ELF-1 (cell line): Measurements from ENCODE around the gene HOXA2.

Source experiments
- DNase-seq: peaks from one replicate; pipeline ENCODE4 v3.0.0-alpha.2; 2016; ENCODE audit warnings: low read depth, low spot score

The HOXA2 gene

DNA sequence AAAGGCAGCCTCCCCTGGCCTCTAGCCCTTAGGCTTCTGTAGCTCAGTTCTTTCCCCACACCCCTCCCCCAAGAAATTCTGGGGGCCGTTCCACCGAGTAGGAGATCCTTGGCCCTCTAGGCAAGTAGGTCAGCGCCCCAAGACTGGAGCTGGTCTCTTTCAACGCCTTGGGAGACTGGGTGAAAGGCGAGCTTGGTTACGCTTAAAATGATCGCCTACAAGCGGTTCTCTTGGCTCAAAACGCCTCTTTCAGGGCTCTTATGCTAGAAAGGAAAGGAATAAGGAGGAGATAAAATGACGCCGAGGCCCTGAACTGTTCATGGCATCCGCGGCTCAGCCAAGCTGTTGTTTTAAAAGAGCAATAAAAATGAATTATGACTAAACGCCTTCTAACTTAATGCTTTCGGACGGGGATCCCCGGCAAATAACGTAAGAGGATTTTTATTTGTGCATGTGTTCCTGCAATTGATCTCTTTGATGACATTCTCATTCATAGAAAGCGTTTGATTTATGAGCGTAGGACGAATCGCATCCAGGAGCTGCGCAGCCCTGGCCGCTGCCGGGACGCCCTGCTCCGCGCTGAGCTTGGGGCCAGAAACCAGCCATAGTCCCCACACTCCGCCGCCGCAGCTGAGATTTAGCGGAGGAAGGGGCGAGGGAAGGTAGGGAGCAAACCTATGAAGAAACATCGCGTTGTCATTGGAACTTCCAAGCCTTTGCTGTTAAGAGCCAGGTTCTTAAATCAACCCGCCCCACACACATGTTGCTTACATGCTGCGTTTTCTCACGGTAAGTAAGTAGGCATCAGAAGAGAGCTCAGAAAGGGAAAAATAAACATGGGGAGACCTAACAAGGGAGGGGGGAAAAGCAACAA lies 3.7 kb downstream of the HOXA2 start:
- DNase-seq: peak; percentile 61

DNA sequence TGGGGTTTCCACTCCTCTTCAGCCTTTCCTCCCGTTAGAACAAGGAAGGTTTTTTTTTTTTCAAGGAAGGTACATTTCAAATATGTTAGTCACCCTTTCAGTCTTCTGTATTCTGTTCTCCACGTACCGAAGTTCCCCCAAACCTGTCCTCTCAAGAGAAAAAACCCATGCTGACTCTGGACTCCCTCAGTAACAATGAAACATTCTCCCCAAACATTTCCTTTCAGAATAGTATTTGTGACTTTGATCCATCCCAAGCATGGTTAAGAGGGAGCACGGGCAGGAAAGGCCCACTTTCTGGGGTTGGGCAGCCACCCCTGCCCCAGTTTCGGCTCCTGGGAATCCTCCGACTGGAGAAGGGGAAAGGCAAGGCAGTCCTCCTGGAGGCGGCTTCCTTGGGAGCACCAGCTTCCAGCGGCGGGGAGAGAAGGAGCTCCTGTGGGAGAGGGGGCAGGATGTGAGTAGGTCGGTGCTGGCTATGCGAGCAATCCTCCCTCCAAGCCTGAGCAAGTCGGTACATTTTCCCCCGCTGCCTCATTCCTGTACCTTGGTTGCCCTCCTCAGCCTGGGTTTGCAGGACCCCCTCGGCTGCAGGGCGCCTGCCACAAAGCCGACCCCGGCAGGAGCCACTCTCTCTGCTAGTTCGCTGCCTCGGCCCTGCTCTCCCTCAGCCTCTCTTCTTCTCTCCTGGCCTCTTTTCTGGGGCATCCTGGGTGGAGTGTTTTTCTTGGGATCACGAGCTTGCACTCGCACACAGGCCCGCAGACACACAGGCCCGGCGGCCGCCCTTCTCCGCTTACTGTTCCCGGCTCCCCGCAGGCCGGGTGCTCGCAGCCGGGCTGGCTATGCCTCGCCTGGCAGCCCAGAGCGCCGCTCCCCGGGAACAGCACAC lies 4.6 kb downstream of the HOXA2 start:
- peak; percentile 69 for DNase-seq

DNA sequence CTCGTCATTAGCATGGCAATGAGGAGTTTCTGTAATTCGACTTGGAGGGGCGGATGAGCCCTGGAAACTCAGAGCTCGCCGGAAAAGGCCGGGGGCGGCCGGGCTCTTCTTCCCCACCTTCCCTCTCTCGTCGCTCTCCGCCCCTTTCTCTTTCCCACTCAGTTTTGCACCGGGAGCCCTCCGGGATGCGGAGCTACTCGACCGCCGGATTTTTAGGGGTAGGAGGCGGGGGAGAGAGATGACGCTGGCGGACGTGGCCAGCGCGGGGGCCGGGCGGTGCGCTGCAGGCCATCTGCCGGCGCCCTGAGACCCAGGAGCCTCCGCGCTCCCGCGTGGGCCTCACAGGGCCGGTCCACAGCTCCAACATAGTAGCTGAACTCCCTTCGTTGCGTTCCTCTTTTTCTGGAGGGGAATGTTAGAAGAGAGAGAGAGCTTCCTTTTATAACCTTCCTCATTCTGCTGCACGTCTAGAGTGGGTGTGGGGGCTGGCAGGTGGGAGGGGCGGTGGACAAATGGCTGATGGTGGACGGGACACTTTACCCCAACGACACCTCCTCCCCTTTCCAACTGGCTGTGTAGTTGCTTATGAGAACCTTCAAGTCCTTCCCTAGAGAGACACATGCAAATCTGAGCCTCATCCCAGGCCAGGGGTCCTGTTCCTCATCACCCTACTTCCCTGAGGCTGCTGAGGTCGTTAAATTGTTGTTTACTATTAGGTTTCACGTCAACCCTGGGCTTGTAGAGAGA lies 5.5 kb downstream of the HOXA2 start:
- DNase-seq: peak; percentile 69

DNA sequence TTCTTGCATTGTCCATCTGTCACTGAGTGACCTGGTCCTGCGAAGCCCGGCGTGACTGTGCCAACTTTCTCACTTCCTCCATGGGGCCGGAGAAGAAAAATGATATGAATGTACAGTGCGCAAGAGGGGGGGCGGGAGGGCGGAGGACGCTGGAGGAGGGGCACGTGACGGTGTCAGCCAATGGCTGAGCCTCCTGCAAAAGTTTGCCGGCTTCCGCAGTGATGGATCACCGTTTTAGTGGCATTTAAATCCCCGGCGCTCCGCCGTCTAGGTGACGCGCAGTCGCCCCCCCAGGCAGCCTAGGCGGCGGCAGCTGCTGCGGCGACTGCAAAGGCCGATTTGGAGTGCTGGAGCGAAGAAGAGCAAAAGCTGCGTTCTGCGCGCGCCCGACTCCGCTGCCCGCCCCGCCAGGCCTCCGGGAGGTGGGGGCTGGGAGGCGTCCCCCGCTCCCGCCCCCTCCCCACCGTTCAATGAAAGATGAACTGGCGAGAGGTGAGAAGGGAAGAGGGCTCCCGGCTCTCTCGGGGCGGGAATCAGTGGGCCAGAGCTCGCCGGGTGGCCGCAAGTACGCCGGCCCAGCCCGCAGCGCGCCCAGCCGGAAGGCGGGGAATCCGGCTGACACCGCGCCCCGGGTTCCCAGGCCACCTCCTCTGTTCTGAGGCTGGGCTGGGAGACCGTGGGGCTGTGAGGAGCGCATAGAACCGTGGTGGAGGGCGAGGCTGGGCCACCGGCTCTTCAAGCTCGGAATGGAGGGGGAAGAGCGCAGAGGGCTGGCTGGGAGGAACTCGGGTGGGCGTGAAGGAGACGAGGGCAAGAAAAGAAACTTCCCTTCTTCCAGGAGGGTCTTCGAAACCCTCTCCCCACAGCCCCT lies 6.4 kb downstream of the HOXA2 start, which contains the start of gene HOXA1:
TSS of gene HOXA1 (minus strand) at position 104 of the 871 bp plus-strand sequence. CDS start at position 16, 88 bp downstream.
- peak; percentile 96 for DNase-seq

DNA sequence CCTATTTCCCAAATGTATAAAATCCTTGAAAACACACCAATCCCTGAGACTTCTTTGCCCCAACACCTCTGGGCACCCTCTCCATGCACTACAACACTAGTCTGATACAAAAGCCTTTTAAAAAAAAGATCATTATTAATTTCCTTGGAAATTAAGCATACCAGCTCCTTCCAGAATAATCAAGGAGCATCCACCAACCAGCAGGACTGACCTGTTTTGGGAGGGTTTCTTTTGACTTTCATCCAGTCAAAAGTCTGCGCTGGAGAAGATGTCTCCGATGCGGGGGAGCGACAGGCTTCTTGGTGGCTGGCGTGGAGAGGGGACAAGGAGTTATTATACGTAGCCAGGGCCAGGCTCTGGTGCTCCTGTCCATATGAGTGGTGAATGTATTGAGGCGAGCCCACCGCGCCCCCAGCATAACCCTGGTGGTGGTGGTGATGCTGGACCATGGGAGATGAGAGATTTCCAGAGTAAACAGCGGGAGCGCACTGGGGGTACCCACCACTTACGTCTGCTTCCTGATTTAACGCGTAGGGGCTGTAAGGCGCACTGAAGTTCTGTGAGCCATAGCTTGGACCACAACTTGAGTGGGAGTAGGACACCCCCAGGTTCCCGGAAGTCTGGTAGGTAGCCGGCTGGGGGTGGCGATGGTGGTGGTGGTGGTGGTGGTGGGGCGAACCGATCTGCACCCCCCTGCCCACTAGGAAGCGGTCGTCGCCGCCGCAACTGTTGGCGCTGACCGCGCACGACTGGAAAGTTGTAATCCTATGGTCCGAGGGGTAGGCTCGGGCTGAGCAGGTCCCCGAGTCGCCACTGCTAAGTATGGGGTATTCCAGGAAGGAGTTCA lies 7.2 kb downstream of the HOXA2 start:
- peak; percentile 48 for DNase-seq

DNA sequence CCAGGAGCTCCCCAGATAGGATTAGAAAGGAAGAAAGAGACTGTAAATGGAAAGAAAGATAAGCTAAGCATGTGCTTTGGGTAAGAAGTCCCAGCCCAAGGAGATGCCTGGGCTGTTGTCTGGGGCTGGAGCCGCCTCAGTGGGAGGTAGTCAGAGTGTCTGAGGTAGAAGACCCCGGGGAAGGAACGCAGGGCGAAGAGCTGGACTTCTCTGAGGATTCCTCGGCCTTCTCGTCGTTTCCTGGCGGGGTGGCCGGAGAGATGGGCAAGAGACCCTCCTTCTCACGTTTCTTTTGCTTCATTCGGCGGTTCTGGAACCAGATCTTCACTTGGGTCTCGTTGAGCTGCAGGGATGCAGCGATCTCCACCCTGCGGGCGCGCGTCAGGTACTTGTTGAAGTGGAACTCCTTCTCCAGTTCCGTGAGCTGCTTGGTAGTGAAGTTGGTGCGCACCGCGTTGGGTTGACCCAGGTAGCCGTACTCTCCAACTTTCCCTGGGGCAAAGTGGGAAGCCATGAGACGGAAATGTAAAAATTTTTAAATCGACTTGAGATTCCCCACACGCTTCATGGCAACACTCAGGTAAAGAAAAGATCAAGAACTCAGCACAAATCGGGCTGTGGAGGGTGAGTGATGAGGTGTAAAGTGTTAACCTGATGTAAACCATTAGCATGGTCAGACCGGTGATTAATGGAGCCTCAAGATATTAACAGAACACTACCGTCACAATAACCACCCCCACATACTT lies 8.0 kb downstream of the HOXA2 start:
- DNase-seq: peak; percentile 64

DNA sequence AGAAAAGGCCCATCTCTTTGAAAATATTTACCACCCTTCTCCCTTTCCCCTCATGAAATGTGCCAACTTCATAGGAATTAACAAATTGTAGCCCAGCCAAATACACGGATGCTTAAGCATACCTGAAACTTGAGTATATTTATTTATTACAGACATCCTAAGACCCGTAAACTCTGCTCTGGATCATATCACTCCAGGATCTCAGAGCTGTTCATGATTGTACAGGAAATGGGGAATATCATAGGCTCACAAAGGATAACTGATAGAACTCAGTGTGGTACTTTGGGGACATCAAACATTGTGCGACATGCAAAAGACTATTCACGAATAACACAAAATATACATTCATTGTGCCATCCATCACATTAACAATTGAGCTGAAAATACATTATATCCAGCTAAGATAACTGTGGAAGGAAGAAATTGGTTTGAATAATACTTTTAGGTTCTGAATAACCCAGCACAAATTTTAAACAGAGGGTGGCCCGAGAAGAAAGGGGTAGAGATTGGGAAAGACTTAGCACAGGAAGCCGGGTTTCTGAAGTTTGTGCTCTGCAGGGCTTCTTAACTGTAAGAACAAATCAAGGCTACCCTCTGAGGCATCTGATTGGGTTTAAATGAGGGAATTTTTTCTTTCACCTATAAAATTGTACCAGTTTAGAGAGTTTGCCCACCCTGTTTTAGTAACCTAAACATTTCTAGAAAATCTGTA lies 9.1 kb downstream of the HOXA2 start:
- no peak for DNase-seq

DNA sequence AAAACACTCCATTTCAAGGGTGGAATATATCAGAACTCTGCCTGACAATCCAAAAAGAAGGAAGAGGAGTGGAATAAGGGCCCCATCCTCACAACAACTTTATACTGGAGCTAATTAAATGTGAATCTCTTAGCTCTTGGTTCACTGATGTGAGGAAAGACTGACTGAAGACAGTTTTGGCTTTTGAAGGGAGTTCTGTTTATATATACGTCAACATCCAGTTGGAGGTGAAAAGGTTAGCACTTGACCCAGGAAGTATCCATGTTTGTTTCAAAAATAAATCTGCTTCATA lies 9.7 kb downstream of the HOXA2 start:
- no peak for DNase-seq

DNA sequence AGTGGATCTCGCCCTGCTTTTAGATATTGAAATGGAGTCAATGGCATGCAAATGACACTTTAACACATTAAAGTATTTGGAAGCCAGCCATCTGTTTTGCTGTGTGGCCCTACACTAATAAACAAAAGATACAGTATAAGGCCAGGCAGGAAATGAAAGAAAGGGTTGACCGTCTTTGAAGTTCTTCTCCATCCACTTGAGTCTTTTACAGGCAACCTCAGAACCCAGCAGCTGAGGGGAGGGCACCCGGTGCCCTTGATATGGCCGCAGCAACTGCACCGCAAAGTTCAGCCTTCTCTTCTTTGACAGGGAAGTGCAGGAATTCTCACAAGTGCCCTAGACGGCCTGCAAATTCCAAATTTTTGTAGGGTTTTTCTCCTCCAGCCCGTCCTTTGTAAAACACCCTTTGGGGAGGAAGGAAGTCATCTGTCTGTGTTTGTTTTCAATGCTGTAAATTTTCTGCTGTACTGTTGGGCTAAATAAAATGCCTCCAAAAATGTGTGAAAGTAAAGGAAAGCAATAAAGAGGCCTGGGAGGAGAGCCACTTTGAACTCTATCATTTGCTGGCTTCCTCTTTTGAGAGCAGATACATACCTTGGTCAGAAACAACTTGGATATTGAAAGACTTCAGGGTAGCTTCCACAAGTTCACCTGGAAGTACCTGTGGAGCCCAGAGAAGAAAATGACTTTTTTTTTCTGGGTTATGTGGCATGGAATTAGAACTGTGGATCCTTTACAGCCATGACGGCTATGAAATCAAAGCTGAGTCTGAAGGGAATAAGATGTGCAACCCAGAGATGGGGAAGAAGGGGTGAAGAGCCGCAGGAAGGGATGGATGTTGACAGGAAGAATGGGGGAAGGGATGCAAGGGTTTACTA lies 10.3 kb downstream of the HOXA2 start:
- DNase-seq: peak; percentile 87

DNA sequence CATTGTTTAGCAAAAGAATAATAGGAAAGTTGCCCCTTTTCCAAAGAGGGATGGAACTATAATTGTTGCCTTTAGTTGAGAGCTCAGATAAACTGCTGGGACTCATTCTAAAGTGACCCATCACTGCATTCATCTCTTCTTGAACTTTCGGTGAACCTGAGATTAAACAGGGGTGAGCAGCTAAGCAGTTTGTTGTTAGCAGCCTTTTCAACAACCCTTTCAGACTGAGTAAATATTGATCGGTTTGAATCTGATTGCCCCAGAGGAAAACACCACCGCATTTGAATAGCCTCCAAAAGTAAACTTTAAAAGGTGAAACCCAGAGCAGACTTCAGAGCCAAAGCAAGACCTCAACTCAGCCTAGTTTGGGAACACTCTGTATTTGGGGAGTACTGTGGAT lies 11.4 kb downstream of the HOXA2 start:
- DNase-seq: peak; percentile 47

DNA sequence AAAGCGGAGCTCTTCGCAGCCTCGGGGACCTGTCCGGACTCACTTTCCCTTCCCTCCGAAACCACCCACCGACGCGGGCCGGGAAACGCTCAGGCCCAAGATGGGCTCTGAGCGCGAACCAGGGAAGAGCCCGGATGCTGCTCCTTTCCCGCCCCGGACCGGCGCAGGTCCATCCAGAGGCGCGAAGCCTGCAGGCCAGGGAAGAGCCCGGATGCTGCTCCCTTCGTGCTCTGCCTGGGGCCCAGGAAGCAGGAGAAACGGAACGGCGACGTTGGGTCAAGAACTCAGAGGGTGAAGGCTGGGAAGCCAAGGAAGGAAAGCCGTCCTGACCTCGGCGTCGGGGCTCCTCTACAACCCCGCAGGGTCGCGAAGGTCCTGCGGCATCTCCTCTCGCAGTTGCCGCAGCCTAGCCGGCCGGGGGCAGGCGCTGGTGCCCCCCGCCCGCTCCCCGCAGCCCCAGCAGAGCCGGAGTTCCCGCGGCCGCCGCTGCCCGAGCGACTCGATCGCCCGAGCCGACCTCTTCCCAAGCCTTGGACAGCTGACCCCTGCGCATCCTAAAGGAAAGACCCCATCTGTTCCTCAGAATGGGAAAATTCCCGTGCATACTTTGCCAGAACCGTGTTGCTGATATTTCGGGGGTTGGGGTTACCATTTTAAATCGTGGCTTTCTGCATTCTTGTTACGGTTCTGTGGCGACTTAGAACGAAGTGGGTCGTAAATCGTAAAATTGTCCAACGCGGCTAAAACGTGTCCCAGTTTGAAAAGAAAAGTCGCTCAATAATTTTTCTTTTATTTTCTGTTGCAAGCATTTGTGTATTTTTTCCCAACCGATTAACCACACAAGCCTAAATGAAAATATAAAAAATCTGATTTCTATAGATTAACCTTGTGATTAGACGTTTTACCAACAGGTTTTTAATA lies 14.2 kb downstream of the HOXA2 start:
- no peak for DNase-seq

DNA sequence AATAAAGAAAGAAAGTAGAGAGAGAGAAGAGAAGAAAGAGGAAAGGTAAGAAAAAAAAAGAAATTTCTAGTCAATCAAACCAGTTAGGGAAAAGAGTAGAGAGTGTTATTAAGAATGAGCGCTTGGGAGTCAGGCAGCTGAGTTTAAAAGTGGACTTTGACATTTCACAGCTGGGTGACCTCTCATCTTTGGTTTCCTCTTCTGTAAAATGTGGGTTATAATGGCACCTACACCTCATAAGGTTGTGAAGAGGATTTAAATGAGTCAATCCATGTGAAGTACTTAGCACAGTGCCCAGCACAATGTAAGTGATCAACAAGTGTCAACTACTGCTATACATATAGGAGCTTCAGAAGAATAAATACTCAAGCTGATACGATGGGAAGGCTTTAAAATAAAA lies 18.8 kb downstream of the HOXA2 start:
- DNase-seq: no peak

DNA sequence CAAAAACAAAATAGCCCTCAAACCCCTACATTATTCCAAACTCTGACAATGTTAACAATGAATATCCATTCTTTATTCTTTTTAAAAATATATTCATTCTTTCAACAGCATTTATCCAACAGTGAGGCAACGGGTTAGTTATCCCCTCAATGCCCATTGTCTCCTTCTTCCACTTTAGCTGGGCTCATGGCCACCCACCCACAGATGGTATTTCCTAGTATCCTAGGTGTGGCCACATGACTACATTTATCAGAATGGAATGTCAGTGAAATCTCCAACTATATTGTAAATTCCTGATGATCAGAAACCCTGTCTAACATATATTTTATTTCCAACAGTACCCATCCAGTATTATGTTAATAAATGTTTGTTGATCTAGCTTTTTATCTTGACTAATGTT lies 20.3 kb downstream of the HOXA2 start:
- no peak for DNase-seq

DNA sequence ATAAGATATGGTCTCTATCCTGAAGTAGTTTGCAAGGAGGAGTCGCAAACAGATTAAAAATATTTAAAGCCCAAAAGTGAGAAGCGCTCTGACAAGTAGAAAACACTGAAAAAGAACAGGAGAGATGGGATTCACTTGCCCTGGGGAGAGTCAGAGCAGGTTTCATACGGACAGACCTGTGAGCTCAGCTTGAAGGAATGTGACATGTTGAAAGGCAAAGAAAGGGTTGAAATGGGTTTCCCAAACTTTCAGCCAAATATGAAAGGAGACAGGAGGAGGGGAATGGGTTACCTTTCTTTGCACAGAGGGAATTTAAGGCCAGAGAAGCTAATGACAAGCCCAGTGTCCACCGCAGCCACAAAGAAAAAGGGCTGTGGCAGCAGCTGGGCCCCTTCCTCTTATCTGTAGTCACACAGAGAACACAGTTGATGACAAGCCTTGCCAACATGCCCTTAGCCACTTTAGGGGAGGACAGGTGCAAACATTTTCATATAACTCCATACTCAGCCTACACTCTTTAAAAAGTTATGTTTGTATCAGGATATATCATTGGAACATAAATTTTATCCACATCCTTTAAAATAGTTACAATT lies 21.5 kb downstream of the HOXA2 start:
- peak; percentile 82 for DNase-seq

DNA sequence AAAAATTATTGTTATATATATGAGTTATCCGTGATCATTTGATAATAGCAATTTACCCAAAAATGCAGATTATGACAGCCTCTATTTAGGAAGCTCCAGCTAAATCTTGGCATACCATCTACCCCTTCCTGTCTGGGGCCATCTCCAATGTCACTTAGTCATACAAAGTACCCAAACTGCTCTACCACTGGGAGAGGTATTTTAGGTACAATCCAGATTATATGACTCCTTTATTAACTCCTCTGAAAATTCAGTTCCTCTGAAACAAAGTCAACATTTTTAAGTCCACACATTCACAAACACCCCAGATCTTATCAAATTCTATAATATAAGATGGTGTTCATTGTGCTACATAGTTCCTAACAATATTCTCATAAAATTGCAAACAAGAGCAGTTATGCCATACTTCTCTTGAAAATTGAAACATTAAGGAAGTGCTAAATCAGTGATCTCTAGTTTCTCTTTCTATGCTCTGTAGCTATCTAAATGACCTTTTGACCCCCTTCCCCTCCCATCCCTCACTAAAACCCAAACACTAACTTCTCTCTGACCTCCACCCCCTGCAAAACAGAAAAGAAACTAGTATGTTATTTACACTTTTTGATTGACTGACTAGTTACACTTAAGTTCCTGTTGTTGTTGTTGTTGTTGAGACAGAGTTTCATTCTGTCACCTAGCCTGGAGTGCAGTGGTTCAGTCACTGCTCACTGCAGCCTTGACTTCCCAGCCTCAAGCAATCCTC lies 23.1 kb downstream of the HOXA2 start:
- DNase-seq: no peak
